VCaP (cell line): Measurements from ENCODE around the gene CIAO3.

Source experiments
- H3K27ac ChIP-seq: fragments of 450-650 bp; 2 replicates; pipeline ENCODE4 v1.5.1; 2017
- TF ChIP-seq, protein P1 (sequence below): fragments of 450-650 bp; conservative IDR thresholded peaks from 2 replicates; pipeline ENCODE4 v1.5.1; 2017; ENCODE audit warnings: mild to moderate bottlenecking, moderate library complexity

Gene CIAO3

GRCh38 chr16:766820-767640, 26.2 kb upstream of the CIAO3 start:
- no peak overlapping the region for H3K27ac ChIP-seq
- TF ChIP-seq, protein P1, sequence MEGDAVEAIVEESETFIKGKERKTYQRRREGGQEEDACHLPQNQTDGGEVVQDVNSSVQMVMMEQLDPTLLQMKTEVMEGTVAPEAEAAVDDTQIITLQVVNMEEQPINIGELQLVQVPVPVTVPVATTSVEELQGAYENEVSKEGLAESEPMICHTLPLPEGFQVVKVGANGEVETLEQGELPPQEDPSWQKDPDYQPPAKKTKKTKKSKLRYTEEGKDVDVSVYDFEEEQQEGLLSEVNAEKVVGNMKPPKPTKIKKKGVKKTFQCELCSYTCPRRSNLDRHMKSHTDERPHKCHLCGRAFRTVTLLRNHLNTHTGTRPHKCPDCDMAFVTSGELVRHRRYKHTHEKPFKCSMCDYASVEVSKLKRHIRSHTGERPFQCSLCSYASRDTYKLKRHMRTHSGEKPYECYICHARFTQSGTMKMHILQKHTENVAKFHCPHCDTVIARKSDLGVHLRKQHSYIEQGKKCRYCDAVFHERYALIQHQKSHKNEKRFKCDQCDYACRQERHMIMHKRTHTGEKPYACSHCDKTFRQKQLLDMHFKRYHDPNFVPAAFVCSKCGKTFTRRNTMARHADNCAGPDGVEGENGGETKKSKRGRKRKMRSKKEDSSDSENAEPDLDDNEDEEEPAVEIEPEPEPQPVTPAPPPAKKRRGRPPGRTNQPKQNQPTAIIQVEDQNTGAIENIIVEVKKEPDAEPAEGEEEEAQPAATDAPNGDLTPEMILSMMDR: no peak

DNA sequence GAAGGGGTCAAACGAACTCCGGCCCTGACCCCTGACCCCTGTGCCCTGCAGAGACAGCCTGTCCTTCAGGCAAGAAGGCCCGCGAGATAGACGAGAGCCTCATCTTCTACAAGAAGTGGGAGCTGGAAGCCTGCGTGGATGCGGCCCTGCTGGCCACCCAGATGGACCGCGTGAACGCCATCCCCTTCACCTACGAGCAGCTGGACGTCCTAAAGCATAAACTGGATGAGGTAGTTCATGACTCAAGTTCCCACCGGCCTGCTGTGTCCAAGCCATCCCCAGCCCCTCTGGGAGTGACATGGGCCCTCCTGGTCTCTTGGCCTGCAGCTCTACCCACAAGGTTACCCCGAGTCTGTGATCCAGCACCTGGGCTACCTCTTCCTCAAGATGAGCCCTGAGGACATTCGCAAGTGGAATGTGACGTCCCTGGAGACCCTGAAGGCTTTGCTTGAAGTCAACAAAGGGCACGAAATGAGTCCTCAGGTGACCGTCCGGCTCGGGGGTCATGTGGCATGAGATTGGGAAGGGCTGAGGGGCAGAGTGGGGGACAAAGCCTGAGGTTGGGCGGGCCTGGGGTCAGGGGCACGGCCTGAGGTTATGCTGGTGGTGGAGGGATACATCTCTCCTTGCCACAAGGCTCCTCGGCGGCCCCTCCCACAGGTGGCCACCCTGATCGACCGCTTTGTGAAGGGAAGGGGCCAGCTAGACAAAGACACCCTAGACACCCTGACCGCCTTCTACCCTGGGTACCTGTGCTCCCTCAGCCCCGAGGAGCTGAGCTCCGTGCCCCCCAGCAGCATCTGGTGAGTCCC, 25.4 kb upstream of the CIAO3 start:
- TF ChIP-seq, protein P1: no peak
- no peak overlapping the region for H3K27ac ChIP-seq

GRCh38 chr16:765488-765865, 24.7 kb upstream of the CIAO3 start:
- TF ChIP-seq, protein P1: no peak
- no peak overlapping the region for H3K27ac ChIP-seq

GRCh38 chr16:764848-765487, 24.2 kb upstream of the CIAO3 start:
- H3K27ac ChIP-seq: no peak overlapping the region
- TF ChIP-seq, protein P1: no peak

- H3K27ac ChIP-seq: no peak overlapping the region
- TF ChIP-seq, protein P1: no peak
These were observed 23.5 kb upstream of the CIAO3 start for GRCh38 chr16:764184-764750.

DNA sequence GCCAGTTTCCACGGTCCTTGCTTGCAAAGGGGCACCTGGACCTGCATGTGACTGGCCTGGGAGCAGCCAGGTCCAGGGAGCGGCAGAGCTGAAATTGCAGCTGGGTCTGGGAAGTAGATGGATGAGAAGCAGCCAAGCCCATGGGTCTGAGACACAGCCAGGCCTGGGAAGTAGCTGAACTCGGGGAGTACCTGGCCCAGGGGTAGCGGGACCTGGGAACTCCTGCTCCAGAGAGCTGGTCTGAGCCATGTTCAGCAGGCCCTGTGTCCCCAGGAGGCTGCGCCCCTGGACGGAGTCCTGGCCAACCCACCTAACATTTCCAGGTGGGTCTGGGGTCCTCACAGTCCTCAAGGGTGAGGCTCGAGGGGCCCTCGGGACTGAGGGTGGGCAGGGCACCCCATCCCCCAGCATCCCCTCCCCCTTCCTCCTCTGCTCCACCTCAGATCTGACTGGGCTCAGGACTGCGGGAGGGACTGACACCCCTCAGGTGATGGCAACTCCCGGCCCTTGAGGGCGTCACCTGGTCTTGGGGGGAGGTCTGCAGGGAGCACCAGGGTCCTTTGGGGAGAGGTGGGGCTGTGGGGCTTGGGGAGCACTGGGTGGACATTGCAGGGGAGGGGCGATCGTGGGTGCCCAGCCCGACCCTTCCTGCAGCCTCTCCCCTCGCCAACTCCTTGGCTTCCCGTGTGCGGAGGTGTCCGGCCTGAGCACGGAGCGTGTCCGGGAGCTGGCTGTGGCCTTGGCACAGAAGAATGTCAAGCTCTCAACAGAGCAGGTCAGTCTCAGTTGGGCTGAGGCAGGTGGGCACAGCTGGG, 22.8 kb upstream of the CIAO3 start:
- TF ChIP-seq, protein P1: no peak
- H3K27ac ChIP-seq: no peak overlapping the region
